DOHH2 (cell line): ENCODE data around the gene LDHAL6A.

ENCODE experiments used
- EZH2phosphoT487 ChIP-seq: fragments of 200-600 bp; sonication (generic); IDR thresholded peaks from 2 replicates; pipeline ENCODE4 v1.6.1; 2017; ENCODE audit warnings: borderline replicate concordance, mild to moderate bottlenecking, antibody characterized with exemption, low read length, moderate library complexity, mixed read lengths
- TF ChIP-seq, protein P1 (sequence below): fragments of 200-600 bp; sonication (generic); IDR thresholded peaks from one replicate; pipeline ENCODE4 v1.5.1; 2014; ENCODE audit warnings: antibody characterized with exemption, mild to moderate bottlenecking, low read depth, low read length; ENCODE audit not compliant: poor library complexity, severe bottlenecking

DNA sequence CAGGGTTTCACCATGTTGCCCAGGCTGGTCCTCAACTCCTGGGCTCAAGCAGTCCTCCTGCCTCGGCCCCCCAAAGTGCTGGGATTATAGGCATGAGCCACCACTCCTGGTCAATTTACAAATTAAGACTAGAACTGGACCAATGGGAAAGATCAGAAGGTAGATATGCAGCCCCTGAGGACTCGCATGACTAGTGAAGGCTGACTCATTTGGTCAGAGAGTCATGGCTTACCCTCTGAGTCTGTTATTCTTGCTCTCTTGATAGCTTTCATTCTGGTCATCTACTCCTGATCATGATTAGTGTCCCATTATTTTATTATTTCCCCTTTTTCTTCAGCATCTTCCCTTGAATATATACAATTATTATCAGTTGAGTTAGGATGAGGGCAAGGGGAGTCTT, 2.7 kb upstream of the LDHAL6A start:
- TF ChIP-seq, protein P1, sequence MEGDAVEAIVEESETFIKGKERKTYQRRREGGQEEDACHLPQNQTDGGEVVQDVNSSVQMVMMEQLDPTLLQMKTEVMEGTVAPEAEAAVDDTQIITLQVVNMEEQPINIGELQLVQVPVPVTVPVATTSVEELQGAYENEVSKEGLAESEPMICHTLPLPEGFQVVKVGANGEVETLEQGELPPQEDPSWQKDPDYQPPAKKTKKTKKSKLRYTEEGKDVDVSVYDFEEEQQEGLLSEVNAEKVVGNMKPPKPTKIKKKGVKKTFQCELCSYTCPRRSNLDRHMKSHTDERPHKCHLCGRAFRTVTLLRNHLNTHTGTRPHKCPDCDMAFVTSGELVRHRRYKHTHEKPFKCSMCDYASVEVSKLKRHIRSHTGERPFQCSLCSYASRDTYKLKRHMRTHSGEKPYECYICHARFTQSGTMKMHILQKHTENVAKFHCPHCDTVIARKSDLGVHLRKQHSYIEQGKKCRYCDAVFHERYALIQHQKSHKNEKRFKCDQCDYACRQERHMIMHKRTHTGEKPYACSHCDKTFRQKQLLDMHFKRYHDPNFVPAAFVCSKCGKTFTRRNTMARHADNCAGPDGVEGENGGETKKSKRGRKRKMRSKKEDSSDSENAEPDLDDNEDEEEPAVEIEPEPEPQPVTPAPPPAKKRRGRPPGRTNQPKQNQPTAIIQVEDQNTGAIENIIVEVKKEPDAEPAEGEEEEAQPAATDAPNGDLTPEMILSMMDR = no peak
- no peak for TF ChIP-seq EZH2phosphoT487
